ENCODE data around the gene IMPDH1.

- TF ChIP-seq, protein P1, sequence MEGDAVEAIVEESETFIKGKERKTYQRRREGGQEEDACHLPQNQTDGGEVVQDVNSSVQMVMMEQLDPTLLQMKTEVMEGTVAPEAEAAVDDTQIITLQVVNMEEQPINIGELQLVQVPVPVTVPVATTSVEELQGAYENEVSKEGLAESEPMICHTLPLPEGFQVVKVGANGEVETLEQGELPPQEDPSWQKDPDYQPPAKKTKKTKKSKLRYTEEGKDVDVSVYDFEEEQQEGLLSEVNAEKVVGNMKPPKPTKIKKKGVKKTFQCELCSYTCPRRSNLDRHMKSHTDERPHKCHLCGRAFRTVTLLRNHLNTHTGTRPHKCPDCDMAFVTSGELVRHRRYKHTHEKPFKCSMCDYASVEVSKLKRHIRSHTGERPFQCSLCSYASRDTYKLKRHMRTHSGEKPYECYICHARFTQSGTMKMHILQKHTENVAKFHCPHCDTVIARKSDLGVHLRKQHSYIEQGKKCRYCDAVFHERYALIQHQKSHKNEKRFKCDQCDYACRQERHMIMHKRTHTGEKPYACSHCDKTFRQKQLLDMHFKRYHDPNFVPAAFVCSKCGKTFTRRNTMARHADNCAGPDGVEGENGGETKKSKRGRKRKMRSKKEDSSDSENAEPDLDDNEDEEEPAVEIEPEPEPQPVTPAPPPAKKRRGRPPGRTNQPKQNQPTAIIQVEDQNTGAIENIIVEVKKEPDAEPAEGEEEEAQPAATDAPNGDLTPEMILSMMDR (IDR thresholded peaks at IDR 0.05): no peak
- no peak for TF ChIP-seq SIN3A (IDR thresholded peaks at IDR 0.05; ENCODE audit: borderline replicate concordance, insufficient read depth, low read depth, low read length)
Observed at GRCh38 chr7:128399991-128400390, 9.8 kb downstream of the IMPDH1 start.

Measured in Panc1 (cell line).